DMS114 treated with DMSO at 0.1 percent for 48 hours (cell line): ENCODE results near the gene ATP4A.

Source experiments
- DNase-seq: peaks from one replicate; lab custom pipeline; 2025; ENCODE audit not compliant: unreplicated experiment; lab: John Stamatoyannopoulos, UW

ATP4A gene

GRCh38 chr19:35566738-35567137 is 3.3 kb upstream of the ATP4A start:
- DNase-seq = no peak

- no peak for DNase-seq
Measured at GRCh38 chr19:35565016-35565856, 1.8 kb upstream of the ATP4A start.

- no peak for DNase-seq
Measured at GRCh38 chr19:35562776-35563175, 682 bp downstream of the ATP4A start.

GRCh38 chr19:35562336-35562735 is 1.1 kb downstream of the ATP4A start:
- DNase-seq = no peak

GRCh38 chr19:35561436-35561835 is 2.0 kb downstream of the ATP4A start:
- DNase-seq = no peak

DNA sequence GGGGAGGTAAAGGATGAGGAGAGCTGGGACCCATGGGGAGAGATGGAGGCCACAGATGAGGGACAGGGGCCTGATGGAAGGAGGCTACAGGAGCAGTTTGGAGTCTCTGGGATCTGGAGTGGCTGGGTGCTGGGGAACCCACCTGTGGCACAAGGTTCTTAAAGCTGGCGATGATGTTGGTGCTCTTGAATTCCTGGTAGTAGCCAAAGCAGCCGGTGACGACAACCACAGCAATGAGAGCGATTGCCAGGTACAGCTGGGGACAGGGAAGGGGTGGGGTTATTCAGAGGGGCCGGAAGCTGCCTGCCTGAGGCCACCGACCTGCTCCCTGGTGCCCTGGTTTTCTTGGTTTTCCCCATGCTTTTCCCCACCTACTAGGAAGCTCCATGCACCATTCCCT is 2.8 kb downstream of the ATP4A start:
- no peak for DNase-seq

DNA sequence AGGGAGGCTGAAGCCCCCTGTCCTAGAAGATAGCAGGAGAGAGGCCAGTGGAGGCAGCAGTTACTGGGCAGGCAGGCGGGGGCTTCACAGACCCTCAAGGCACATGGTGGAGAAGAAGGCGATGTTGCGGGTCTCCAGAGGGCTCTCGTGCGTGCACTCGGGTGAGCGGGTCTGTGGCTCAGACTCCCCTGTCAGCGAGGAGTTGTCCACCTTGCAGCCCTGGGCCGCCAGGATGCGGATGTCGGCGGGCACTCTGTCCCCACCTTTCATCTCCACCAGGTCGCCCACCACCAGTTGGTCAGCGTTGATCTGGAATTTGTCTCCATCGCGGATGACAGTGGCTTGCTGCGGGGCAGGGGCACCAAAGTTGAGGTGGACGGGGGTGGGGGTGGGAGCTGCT is 3.2 kb downstream of the ATP4A start:
- no peak for DNase-seq

DNA sequence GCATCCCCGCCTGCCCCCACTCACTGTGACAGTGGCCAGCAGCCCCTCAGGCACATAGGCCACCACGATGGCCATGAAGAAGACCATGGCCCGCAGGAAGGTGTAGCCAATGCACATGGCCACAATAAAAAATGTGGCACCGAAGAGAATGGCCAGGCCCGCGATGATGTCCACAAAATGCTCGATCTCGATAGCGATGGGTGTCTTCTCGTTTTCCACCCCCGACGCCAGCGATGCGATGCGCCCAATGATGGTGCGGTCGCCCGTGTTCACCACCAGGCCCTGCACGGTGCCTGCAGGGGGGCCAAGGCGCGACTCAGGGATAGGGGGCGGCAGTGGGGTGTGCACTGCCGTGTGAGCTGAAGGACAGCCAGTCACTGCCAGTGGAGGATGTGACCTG is 3.7 kb downstream of the ATP4A start:
- DNase-seq = no peak

DNA sequence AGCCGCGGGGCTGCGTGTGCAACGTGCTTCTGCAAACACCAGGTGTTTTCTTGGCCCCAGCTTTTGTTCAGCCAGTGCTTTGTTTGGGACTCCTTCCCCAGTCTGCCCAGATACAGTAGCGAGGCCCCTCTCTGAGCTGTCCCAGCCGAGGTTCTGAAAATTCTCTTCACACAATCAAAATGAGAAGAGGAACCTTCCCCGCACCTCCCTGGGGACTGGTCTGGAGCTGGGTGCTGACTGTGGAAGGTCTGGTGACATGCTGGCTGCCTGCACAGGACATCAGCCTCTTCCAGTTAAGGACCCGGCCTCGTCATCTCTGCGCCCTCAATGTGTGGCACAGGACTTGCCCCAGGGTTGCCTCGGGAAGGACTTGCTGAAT is 4.2 kb downstream of the ATP4A start:
- DNase-seq = no peak

- DNase-seq = no peak
Measured at GRCh38 chr19:35558400-35559280, 4.8 kb downstream of the ATP4A start.

DNA sequence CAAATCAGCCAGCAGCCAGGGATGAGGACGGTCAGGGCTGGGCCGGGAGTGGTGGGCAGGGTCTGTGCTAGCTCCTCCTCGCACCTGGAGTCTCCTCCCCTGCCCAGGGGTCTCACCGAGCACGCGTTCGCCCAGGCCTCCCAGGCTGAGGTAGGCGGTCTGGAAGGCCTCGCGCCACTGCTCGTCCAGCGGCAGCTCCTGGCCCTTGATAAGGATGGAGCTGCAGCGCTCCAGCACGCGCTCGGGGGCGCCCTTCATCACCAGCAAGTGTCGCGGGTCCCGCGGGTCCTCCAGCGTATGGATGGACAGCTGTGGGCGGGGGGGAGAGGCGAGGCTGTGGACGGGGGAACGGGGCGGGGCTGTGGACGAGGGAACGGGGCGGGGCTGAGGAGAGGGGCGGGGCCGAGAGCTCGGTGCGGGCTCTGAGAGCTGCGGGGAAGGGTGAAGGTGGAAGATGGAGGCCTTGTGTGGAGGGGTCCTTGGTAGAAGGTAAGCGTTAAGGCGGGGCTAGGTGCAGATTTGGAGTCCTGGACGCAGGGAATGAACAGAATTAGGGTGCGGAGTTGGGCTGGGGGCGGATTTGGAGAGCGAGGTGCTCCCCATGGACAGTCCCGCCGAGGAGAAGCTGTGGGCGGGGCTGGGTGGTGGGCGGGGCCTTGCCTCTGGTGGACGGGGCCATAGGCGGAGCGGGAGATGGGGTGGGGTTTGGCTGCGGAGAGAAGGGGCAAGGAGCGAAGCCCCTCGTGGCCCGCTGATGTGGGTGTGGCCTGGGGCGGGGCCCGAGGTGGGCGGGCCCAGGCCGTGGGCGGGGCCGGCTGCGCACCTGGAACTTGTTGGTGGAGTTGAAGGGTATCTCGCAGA is 5.7 kb downstream of the ATP4A start:
- peak; percentile 91 for DNase-seq

DNA sequence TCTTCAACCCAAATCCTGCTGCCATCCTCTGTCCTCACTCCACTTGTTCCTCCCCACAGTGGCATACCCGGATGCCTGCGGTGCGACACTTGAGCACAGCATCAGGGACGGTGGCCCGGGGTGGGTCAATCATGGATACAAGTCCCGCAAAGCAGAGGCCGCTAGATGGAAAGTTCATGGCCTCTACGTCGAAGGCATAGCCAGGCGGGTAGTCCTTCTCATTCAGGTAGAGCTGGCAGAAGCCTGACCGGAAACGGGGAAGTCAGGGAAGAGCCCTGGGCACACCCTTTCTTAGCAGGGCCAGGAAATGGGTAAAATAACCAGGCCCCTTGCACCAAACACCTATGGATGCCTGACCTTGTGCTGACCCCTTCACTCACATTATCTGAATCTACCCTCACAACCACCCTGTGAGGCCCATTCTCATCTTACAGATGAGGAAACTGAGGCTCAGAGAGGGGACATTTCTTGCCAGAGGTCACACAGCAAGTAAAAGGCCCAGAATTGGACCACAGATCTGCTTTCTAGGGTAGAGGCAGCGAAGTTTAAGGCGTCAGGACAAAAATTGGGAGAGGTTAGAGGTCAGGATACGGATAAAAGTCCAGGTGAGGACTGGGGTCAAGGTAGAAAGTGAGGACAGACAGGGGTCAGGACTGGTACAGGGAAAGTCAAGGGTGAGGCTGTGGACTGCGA is 6.5 kb downstream of the ATP4A start:
- DNase-seq = no peak

- no peak for DNase-seq
Measured at GRCh38 chr19:35556025-35556590, 7.3 kb downstream of the ATP4A start.

DNA sequence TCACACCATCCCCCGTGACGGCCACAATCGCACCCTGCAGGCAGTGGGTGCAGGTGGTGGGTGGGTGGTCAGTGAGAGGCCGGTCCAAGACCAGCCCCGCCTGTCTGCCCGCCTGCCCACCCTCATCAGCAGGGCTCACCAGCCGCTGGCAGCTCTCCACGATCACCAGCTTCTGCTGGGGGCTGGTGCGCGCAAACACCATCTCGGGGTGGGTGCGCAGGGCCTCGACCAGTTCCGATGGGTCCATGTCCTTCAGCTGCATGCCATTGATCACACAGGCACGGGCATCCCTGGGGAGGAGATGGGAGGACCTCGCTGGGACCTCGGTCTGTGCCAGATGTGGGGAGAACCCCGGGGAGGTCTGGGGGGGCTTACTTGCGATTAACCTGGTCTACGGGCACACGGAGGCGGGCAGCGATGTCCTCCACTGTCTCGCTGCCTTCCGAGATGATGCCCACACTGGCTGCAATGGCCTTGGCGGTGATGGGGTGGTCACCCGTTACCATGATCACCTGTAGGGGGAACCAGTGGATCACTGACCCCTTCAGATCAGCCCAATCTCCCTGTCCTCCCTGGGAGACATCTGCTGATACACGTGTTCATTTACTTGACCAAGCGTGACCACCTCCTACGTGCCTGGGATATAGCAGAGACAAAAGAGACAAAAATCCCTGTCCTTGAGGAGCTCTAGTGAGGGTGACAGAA is 8.0 kb downstream of the ATP4A start:
- DNase-seq = peak; percentile 25

GRCh38 chr19:35554076-35554475 is 9.4 kb downstream of the ATP4A start:
- no peak for DNase-seq

DNA sequence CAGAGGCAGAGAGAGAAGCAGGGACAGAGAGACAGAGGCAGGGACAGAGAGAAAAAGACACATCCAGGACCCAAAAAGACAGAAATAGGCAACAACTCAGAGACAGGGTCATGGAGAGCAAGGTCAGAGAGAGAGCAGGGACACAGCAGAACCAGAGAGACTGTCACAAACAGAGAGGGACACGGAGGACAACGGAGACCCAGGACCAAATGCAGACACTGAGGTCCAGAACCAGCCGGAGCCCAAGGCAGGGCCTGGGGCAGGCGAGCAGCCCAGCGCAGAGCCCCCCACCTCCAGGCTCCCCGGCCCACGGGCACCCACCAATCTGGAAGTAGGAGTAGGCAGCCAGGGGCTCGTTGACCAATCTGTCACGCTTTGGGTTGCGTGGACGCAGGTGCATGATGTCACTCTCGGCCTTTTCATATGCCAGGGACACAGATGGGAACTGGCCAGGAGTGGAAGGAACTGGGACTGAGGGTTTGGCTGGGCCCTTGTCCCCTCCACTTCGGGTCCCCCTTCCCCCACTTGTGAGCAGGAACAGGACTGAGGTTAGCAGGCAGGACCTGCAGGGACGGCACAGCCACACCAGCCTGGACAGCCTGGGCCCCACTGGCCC is 10.0 kb downstream of the ATP4A start:
- no peak for DNase-seq

DNA sequence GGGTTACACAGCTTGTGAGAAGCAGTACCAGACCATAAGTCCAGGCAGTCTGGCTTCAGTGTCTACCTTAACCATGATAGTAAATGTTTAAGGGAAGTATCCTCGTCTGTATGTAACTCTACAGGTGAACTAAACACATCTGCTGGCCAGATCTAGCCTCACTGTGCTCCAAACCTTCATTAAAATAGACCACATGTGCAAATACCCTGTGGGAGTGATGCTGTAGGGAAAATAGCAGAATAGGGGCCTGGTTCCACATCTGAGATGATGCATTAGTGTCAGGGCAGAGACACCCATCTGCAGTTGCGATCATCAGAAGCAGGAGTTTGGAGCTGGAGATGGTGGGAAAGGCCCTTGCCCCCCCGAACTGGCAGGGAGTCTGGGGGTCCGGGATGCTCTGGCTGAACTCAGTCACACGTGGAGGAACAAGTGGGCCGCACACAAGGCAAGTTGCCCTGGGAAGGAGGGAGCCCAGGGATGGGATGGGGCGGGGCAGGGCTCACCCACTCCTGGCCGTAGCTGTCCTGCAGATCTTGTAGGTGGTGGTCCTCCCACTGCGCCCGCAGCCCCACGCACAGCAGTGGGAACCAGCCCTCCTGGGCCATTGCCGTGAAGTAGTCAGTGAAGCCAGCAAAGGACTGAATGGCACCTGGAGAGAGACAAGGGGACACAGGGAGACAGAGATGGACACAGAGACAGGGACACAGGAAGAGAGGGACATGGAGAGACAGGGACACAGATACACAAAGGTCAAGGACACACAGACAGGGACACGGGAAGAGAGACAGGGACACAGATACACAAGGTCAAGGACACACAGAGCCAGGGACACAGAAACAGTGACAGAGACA is 10.7 kb downstream of the ATP4A start:
- no peak for DNase-seq

GRCh38 chr19:35551091-35551810 is 12.2 kb downstream of the ATP4A start:
- no peak for DNase-seq
